C4-2B (cell line): ENCODE results near the gene KIAA0825.

Source experiments
- H3K27ac ChIP-seq: fragments of 450-650 bp; 2 replicates; pipeline ENCODE4 v1.5.1; 2017
- CTCF ChIP-seq: fragments of 450-650 bp; conservative IDR thresholded peaks from 2 replicates; pipeline ENCODE4 v1.5.1; 2017; ENCODE audit warnings: mild to moderate bottlenecking
- ZFX ChIP-seq: fragments of 450-650 bp; IDR thresholded peaks from 2 replicates; pipeline ENCODE4 v1.6.1; 2017

The KIAA0825 gene

GRCh38 chr5:94239266-94239665 is 379.1 kb downstream of the KIAA0825 start:
- H3K27ac ChIP-seq, result no peak overlapping the region
- TF ChIP-seq ZFX (no peak), CTCF (no peak)

GRCh38 chr5:94234987-94235386 is 383.4 kb downstream of the KIAA0825 start:
- TF ChIP-seq CTCF, result no peak
- no peak for TF ChIP-seq ZFX
- H3K27ac ChIP-seq, result no peak overlapping the region

GRCh38 chr5:94228791-94229190 is 389.6 kb downstream of the KIAA0825 start:
- TF ChIP-seq CTCF (no peak), ZFX (no peak)
- no peak overlapping the region for H3K27ac ChIP-seq

GRCh38 chr5:94223235-94223634 is 395.2 kb downstream of the KIAA0825 start:
- H3K27ac ChIP-seq, result no peak overlapping the region
- TF ChIP-seq CTCF (no peak), ZFX (no peak)

- H3K27ac ChIP-seq, result no peak overlapping the region
- TF ChIP-seq CTCF (no peak), ZFX (no peak)
Observed at GRCh38 chr5:94218374-94218773, 400.0 kb downstream of the KIAA0825 start.

- TF ChIP-seq CTCF, result no peak
- TF ChIP-seq ZFX, result no peak
- no peak overlapping the region for H3K27ac ChIP-seq
Observed at GRCh38 chr5:94217745-94218144, 400.7 kb downstream of the KIAA0825 start.

GRCh38 chr5:94217216-94217615 is 401.2 kb downstream of the KIAA0825 start:
- no peak for TF ChIP-seq CTCF
- no peak for TF ChIP-seq ZFX
- no peak overlapping the region for H3K27ac ChIP-seq
